VCaP (cell line): ENCODE measurements around the gene DNAH14.

ENCODE experiments used
- H3K27ac ChIP-seq: fragments of 450-650 bp; 2 replicates; pipeline ENCODE4 v1.5.1; 2017
- CTCF ChIP-seq: fragments of 450-650 bp; conservative IDR thresholded peaks from 2 replicates; pipeline ENCODE4 v1.5.1; 2017; ENCODE audit warnings: mild to moderate bottlenecking, moderate library complexity

Gene DNAH14

DNA sequence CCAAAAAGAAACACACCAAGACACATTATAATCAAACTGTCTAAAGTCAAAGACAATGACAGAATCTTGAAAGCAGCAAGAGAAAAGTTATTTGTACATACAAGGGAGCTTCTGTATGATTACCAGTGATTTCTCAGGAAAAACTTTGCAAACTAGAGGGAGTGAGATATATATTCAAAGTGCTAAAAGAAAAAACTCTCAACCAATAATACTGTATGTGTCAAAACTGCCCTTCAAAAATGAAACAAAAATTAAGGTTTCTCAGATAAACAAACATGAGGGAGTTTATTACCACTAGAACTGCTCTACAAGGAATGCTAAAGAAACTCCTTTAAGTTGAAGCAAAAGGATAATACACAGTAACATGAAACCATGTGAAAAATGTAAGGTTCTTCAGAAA is 418.9 kb downstream of the DNAH14 start:
- TF ChIP-seq CTCF = no peak
- no peak overlapping the region for H3K27ac ChIP-seq

GRCh38 chr1:225349826-225350225 is 420.4 kb downstream of the DNAH14 start:
- no peak for TF ChIP-seq CTCF
- H3K27ac ChIP-seq = no peak overlapping the region

DNA sequence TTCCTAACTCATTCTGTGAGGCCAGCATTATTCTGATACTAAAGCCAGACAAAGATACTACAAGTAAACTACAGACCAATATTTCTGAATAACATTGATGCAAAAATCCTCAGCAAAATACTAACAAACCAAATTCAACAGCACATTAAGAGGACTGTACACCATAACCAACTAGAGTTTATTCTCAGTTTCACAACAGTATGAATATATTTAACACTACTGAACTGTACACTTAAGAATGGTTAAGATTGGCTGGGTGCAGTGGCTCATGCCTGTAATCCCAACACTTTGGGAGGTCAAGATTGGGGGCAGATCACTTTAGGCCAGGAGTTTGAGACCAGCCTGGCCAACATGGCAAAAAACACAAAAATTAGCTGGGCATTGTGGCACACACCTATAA is 421.4 kb downstream of the DNAH14 start:
- no peak for TF ChIP-seq CTCF
- H3K27ac ChIP-seq = no peak overlapping the region

DNA sequence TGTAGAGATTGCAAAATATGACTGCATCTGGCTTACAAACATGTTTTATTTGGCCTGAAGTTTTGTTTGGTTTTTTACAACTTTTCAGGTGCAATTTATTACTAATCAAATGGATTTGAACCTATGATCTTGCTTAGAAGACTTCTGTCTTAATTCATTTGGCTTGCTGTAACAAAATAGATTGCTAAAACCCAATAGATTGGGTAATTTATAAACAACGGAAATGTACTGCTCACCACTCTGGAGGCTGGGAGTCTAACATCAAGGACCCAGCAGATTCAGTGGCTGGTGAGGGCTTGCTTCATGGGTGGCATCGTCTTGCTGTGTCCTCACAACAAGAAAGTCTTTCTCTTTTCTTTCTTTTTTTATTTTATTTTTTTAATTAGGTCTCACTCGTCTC is 425.4 kb downstream of the DNAH14 start:
- no peak overlapping the region for H3K27ac ChIP-seq

DNA sequence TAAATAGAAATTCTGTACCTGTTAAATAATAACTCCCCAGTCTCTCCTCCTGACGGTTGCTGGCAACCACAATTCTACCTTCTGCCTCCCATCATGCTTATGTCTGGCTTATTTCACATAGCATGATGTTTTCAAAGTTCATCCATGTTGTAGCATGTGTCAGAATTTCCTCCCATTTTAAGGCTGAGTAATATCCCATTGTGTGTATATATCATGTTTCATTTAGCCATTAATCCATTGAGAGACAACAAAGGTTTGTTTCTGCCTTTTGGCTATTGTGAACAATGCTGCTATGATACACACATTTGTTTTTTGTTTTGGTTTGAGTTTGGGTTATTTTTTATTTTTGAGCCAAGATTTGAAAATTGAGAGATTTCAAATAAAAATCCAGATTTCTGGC is 426.4 kb downstream of the DNAH14 start:
- no peak overlapping the region for H3K27ac ChIP-seq
- TF ChIP-seq CTCF = no peak

More for the DNA sequence above, 425.4 kb downstream of the DNAH14 start:
- no peak for TF ChIP-seq CTCF

- no peak for TF ChIP-seq CTCF
- H3K27ac ChIP-seq = no peak overlapping the region
These were observed 430.6 kb downstream of the DNAH14 start for GRCh38 chr1:225360119-225360518.

DNA sequence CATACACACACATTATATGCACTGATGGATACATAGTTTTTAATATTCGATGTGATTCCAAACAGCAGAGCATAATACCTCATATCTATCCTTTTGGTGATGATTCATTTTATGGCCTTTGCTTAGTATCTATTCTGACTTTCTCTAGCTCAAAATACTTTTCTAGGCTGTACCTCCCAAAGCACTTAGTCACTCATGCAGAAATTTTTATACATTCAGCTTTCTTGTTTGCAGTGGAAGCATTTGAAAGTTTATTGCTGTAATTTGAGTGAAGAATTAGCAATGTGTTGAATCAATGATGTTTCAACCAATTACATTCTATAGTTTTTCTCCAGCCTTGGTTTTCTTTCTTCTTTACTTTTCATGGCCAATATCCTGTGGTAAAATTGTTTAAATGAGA is 431.7 kb downstream of the DNAH14 start:
- no peak for TF ChIP-seq CTCF

GRCh38 chr1:225362805-225363204 is 433.3 kb downstream of the DNAH14 start:
- no peak for TF ChIP-seq CTCF

More for the DNA sequence above, 431.7 kb downstream of the DNAH14 start:
- H3K27ac ChIP-seq = no peak overlapping the region

More at GRCh38 chr1:225362805-225363204, 433.3 kb downstream of the DNAH14 start:
- H3K27ac ChIP-seq = no peak overlapping the region
